HL-60 (cell line): ENCODE measurements around the gene FOSB.

ENCODE experiments used
- DNase-seq, 2 experiments: peaks; one replicate each; pipeline ENCODE4 v3.0.0-alpha.2; 2010 to 2020; ENCODE audit warnings: low read depth in 1 of 2, low spot score in 1 of 2
- H3K27ac ChIP-seq: fragments of 250-450 bp; sonication (Bioruptor Pico); replicated peaks from 2 replicates; pipeline ENCODE4 v1.5.1; 2020; ENCODE audit warnings: mild to moderate bottlenecking, moderate library complexity
- H3K27me3 ChIP-seq: fragments of 250-450 bp; sonication (Bioruptor Pico); 2 replicates; pipeline ENCODE4 v1.5.1; 2021; ENCODE audit warnings: mild to moderate bottlenecking, moderate library complexity; ENCODE audit not compliant: insufficient read depth, poor library complexity, severe bottlenecking
- H3K4me3 ChIP-seq: replicated peaks from 2 replicates; pipeline ENCODE4 v1.5.1; 2011; ENCODE audit warnings: mild to moderate bottlenecking, control low read depth, low read length; ENCODE audit not compliant: insufficient read depth
- GABPA ChIP-seq: IDR thresholded peaks from 2 replicates; pipeline ENCODE4 v1.6.1; 2012; ENCODE audit warnings: low read depth
- POLR2AphosphoS5 ChIP-seq: IDR thresholded peaks from 2 replicates; pipeline ENCODE4 v1.6.1; 2012; ENCODE audit warnings: low read depth
- REST ChIP-seq: IDR thresholded peaks from 2 replicates; pipeline ENCODE4 v1.6.1; 2012; ENCODE audit warnings: low read depth; ENCODE audit not compliant: insufficient replicate concordance
- SPI1 ChIP-seq: IDR thresholded peaks from 2 replicates; pipeline ENCODE4 v1.6.1; 2012; ENCODE audit warnings: low read depth, mild to moderate bottlenecking, borderline replicate concordance
- TF ChIP-seq, protein P1 (sequence below): IDR thresholded peaks from one replicate; pipeline ENCODE4 v1.5.1; 2011; ENCODE audit warnings: low read length, control low read depth, inconsistent platforms; ENCODE audit not compliant: insufficient read depth

The FOSB gene

GRCh38 chr19:45419895-45420294 is 47.9 kb upstream of the FOSB start:
- DNase-seq, result no peak
- Histone ChIP-seq H3K27ac (peak overlapping the region; percentile 73), H3K27me3 (no peaks in the 10 kb centered on the region), H3K4me3 (no peak overlapping the region)
- no peak for TF ChIP-seq SPI1
- no peak for TF ChIP-seq REST

DNA sequence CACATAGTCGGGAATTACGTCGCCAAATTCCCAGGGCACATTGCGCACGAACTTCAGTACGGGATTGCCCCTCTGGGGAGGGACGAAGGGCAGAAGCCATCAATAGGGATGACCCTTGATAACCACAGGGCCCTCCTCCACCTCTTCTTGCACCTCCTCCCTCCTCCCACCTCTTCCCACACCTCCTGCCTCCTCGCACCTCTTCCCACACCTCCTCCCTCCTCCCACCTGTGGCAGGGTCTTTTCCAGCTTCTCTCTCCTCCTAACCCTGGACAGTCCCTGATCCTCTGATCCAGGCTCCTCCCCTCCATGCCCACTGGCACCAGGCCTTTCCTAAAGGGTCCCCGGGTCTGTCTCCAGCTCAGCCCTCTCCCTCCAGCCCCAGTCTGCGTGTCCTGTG is 47.4 kb upstream of the FOSB start:
- DNase-seq, result no peak
- Histone ChIP-seq H3K4me3 (no peak overlapping the region), H3K27me3 (no peaks in the 10 kb centered on the region), H3K27ac (peak overlapping the region; percentile 29; the same call in 1 of the 2 replicates)
- no peak for TF ChIP-seq SPI1
- TF ChIP-seq, protein P1, sequence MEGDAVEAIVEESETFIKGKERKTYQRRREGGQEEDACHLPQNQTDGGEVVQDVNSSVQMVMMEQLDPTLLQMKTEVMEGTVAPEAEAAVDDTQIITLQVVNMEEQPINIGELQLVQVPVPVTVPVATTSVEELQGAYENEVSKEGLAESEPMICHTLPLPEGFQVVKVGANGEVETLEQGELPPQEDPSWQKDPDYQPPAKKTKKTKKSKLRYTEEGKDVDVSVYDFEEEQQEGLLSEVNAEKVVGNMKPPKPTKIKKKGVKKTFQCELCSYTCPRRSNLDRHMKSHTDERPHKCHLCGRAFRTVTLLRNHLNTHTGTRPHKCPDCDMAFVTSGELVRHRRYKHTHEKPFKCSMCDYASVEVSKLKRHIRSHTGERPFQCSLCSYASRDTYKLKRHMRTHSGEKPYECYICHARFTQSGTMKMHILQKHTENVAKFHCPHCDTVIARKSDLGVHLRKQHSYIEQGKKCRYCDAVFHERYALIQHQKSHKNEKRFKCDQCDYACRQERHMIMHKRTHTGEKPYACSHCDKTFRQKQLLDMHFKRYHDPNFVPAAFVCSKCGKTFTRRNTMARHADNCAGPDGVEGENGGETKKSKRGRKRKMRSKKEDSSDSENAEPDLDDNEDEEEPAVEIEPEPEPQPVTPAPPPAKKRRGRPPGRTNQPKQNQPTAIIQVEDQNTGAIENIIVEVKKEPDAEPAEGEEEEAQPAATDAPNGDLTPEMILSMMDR, result no peak
- no peak for TF ChIP-seq REST
- TF ChIP-seq POLR2AphosphoS5, result no peak
- TF ChIP-seq GABPA, result no peak

DNA sequence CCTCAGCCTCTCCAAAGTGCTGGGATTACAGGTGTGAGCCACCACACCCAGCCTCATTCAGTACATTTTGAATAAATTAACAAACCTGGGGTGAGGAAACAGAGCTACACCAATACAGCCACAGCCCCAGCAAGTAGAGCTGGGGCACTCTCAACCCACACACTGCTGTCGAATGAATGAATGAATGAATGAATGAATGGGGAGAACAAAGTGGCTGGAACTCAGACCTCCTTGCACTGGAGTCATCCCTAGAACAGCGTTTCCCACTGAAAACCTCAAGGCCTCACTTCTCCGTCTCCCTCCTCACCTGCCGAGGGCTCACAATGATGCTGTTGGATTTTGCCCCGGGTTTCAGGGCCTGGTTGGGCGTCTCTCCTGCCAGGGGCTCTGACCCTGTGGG is 46.9 kb upstream of the FOSB start:
- Histone ChIP-seq H3K27me3 (no peaks in the 10 kb centered on the region), H3K27ac (no peak overlapping the region), H3K4me3 (no peak overlapping the region)
- DNase-seq, result no peak
- TF ChIP-seq GABPA (no peak), SPI1 (no peak), POLR2AphosphoS5 (no peak), REST (no peak)
- TF ChIP-seq, protein P1, result no peak

DNA sequence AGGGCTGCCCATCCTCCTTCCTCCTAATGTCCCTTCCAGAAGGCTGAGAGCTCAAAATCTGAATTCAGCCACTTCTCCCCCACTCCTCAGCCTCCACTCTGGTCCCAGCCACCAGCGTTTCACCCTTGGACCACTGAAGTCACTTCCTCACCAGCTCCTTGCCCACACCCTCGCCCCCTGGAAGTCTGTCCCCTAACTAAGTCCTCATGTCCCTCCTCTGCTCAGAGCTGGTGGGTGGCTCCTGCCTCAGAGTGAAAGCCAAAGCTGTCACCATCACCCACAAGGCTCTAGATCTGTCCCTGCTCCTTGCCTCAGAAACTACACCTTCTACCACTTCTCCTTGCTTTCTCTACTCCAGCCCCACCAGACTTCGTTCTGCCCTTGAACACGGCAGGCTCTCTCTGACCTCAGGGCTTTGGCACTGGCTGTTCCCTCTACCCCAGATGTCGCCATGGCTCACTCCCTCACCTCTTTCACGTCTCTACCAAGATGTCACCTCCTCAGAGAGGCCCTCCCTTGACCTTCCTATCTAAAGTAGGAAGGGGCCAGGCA is 45.8 kb upstream of the FOSB start:
- Histone ChIP-seq H3K4me3 (no peak overlapping the region), H3K27ac (0 out of 2 replicates have a peak overlapping the region, but pooled peaks have one; percentile 8), H3K27me3 (no peaks in the 10 kb centered on the region)
- no peak for DNase-seq
- TF ChIP-seq GABPA, result no peak
- no peak for TF ChIP-seq REST
- TF ChIP-seq, protein P1, result no peak
- no peak for TF ChIP-seq POLR2AphosphoS5
- TF ChIP-seq SPI1, result no peak
